Epidermal melanocyte (primary cell): ENCODE data around the gene DRD2.

Experiments used
- DNase-seq: peaks from one replicate; pipeline ENCODE4 v3.0.0; 2011; ENCODE audit warnings: low spot score; ENCODE audit not compliant: insufficient read length

DRD2 gene

DNA sequence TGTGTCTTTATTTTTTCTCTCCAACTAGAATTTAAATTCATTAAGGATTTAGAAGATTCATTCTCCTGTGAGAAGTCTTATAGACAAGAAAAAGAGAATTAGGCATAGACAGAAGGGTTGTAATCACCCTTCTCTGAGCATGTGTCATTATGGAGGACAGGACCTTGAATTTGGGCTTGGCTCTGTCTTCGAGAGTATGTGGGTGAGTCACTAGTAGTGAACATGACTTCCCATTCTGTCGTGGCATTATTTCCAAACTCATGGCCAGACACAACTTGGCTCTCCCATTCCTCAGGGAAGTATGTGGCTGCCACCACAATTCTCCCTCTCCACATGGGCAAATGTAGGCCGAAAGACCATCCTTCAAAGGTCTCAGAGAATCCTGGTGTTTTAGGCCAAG, 101.9 kb downstream of the DRD2 start:
- DNase-seq, result no peak

DNA sequence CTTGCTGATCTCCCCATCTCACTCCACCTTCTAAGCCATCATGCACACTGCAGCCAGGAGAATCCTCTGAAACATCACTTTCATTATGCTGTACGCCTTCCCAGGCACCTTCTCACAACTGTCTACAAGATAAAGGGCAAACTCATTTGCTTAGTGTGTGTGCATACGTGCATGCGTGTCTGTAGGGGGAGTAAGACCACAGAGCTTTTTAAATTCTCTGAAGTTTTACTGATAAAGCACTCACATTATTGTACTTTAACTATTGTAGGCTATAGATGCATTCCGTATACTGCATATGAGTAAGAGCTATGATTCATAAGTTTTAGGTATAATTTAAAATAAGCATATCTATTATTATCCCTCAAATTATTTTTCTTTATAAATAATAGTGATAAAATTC, 102.9 kb downstream of the DRD2 start:
- no peak for DNase-seq

DNA sequence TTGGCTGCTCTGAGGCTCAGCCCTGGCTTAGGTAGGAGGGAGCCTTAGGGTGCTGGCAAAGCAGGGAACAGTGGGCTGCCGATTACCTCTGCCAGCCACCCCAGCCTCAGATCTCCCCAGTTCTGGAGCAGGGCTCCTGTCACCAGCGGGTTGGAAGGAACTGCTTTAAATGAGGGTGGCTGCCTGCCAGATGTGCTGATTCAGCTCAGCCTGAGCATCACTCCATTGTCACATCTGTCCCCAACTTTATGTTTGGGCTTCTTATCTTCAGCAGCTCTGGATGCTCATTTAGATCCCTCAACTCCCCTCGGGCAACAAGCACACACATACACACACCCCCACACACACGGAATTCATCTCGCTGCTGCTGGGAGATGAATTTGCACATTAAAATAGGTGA, 104.6 kb downstream of the DRD2 start:
- no peak for DNase-seq

DNA sequence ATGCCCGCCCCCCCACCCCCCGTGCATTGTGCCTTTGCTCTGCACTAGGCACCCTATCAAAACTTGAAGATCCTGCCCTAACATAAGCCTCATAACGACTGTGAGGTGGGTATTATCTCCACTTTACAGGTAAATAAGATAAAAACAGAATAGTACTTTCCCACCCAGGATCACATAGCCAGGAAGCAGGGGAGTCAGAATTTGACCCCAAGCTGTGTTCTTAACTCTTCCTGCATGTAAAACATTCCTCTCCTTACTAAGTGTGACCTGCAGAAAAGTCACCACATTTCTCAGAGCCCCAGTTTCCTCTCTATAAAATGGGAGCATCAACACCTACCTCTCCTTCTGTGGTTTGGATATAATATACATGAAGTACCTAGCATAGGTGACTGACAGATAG, 105.8 kb downstream of the DRD2 start:
- no peak for DNase-seq

DNA sequence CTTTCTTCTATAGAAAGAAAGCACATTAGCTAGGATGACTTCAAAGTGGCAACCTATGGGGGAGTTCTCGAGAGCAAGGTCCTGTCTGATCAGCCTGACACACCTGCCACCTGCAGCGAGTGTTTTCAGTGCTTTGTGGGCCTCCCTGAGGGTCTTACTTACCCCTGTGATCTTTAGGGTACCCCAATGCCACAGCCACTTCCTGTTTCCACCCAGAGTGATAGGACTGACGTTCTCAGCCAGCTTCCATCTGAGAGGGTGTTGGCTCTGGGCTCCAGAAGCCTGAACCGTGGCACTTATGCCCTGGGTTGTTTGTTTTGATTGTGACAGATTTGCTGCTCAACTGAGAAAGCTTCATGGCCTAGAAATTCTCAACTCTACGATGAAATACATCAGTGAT, 109.3 kb downstream of the DRD2 start:
- no peak for DNase-seq

DNA sequence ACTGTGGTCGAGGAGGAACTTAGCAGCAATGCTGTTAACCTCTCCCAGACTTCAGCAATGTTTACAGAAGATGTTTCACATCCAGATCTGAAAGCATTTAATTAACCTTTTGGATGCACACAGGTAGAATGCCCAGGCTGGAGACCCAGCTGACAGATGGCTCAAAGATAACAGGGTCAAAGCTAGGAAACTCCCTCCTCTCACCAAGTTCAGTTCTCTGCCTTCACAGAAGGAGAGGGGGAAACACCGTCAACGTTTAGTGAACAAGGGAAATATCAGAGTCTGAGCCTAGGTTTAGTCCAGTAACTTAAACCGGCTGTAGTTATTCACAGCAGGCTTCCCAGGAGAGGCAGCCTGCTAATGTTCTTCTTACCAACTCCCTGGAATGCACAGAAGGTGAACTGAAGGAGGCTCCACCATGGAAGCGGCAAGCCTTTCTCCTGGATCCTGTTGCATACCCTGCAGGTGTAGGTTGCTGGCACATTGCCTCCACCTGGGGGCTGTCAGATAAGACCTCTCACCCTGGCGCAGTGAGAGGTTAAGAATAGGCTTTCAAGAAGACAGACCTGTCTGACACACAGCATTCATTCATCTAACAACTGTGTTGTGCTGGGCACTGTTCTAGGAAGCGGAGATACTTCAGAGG, 111.1 kb downstream of the DRD2 start:
- DNase-seq, result no peak

DNA sequence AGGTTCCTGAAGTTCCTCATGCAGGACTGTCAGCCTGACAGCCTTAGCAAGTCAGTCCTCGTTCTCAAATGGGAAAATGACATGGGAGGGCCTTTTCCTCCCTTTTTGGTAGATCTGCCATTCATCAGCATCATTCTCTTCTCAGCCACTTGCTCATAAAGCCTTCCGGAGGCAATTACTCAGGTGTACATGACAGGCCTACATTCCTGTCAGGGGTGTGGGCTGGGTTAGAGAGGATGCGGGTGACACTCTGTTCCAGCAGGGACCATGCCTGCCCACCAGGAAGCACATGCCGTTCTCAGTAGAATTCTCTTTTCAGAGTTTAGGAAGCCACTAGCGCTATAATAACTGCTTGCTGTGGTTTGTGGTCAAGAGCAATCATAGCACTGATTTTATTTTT, 111.8 kb downstream of the DRD2 start:
- DNase-seq, result no peak
